ENCODE results near the gene UCN2.
"Not testable (repeated sequence)": the region's sequence is repeated elsewhere in the genome, so short reads cannot be mapped to it uniquely, and the experiment has no call there.

The UCN2 gene

GRCh38 chr3:48560648-48561018 is 2.9 kb downstream of the UCN2 start:
- DNase-seq: peak; percentile 36

- no peak for DNase-seq
Measured at GRCh38 chr3:48558493-48559134, 5.0 kb downstream of the UCN2 start.

DNA sequence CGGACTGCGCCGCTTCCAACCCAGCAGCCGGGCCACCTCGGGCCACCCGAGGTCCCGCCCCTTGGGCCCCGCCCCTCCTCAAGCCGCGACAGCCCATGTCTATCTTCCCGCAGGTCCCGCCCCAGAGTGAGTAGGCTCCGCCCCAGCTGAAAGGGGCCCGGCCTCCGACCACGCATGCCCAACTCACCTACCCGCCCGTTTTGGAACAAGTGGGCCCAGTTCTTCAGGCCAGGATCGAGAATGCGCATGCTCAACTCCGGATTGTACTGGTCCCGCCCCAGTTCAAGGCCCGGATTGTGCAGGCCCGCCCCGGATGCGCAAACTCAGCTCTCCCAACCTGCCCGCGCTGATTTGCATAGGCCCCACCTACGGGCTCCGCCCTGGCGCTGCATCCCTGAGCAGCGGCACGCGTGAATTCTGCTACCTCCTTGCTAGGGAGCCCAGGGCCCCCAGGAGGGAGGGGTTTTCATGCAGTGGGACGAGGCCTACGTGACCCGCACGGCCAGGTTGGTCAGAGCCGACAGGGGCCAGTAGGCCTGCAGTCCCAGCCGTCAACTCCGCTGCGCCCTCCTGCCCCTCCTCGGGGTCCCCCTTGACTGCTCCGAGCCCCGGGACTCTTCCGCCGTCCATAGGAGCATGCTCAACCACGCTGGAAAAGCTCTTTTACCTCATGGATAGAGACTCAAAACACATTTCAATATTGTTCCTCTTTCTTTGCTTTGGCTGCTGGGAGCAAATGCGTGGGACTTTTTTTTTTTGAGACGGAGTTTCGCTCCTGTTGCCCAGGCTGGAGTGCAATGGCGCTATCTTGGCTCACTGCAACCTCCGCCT is 6.6 kb downstream of the UCN2 start, which contains the start of gene PFKFB4:
Gene PFKFB4 (minus strand): TSS at position 8 of the 831 bp plus-strand sequence. CDS start 26 bp downstream, outside the sequence.
- DNase-seq: peak; percentile 97

DNA sequence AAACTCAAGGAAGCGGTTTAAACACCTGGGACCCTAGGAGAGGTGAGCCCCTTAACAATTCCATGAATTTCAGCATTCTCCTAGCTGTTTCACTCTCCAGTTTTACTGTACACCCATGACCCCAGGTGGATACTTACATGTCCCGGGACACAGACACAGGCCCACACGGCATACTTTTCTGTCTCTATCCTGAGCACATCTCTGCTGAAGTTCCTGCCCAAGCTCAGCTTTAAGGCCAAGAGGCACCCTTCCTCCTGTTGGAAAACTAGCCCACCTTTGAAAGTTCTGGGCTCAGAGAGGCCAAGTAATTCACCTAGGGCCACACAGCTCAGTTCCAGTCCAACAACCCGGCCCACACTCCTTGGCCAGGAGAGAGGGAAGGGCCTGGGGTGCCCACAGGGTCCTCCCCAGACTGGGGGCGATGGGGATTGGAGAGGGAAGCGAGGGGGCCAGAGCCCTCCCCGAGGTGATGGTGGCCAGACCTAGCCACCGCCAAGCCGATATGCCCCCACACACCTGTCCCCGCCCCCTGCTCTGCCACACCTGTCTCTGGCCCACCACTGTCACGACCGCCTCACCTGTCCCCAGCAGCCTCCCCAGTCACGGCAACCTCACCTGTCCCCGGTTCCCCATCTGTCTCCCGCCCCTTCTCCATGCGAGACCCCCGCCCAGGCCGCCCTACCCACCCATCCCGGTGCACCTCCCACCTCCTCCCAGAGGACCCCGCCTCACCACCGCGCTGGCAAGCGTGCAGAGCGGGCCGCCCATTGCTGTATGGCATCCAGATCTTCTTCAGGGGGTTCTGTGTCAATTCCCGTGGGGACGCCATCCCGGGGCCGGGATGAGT is 7.4 kb downstream of the UCN2 start:
- DNase-seq: no peak

DNA sequence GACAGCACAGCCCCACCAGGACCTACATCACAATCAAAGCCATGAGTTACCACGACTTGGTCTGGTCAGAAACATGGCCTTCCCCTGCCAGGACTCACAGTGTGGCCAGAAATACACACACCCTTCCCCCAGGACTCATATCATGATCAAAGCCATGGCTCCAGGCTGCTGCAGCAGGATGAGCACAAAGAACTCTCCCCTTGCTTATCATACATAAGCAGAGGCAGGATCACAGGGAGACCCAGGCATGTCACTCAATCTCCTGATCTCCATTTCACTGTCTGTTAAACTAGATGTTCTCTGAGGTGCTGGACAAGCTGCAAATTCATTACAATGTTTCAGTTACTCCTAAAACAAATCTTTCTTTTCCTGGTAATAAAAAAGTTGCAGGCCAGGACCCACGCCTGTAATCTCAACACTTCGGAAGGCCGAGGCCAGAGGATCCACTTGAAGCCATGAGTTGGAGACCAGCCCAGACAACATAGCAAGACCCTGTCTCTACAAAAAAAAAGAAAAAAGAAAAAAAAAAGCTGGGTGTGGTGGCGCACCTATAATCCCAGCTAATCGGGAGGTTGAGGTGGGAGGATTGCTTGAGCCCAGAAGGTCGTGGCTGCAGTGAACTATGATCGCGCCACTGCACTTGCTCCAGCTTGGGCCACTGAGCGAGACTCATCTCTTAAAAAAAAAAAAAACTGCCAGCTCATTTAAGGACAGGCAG is 8.2 kb downstream of the UCN2 start:
- DNase-seq: no peak

GRCh38 chr3:48553886-48554845 is 9.4 kb downstream of the UCN2 start:
- no peak for DNase-seq

DNA sequence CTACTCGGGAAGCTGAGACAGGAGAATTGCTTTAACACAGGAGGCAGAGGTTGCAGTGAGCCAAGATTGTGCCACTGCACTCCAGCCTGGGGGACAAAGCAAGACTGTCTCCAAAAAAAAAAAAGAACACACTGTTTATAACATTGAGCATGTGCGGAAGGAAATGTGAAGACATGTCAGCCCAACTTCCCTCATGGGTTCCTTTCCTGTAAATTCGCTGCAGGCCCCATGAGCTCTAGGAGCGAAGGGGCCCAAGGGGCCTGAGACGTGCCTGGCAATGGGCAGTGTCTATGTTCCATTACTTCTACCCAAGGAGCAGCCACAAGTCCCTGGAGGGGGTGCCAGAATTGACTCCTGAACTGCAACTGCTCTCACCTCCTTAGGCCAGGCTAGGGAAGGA is 10.2 kb downstream of the UCN2 start:
- DNase-seq: no peak

- peak; percentile 46 for DNase-seq
Measured at GRCh38 chr3:48552111-48552951, 11.2 kb downstream of the UCN2 start.

DNA sequence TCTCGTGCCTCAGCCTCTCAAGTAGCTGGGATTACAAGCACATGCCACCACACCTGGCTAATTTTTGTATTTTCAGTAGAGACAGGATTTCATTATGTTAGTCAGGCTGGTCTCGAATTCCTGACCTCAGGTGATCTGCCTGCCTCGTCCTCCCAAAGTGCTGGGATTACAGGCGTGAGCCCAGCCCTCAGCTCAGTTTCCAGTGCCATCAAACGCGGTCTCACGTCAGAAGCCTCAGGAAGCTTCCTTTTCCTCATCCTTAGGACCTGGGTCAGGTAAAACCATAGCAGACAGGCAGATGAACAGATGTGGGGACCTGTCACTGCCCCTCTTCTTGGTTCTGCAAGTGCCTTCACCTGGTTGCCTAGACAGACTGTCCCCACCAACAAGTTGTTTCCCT is 11.9 kb downstream of the UCN2 start:
- not testable (repeated sequence) for DNase-seq

- DNase-seq: peak; percentile 68
Measured at GRCh38 chr3:48548729-48549705, 14.6 kb downstream of the UCN2 start.

DNA sequence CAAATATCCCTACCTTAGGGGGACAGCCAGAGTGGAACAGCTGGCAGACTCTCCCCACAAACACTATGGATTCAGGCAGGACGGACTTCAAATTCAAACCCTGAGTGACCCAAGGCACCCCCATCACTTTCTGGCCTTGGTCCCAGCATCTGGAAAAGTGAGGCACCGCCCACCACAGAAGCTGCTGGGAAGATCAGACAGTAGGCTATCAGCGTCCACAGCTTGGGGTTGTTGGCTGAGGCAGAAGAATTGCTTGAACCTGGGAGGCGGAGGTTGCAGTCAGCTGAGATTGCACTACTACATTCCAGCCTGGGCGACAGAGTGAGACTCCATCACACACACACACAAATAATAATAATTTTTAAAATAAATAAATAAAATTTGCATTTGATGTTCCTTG is 15.5 kb downstream of the UCN2 start:
- DNase-seq: no peak

- DNase-seq: no peak
Measured at GRCh38 chr3:48546203-48546829, 17.3 kb downstream of the UCN2 start.

GRCh38 chr3:48544141-48544540 is 19.4 kb downstream of the UCN2 start:
- DNase-seq: no peak

DNA sequence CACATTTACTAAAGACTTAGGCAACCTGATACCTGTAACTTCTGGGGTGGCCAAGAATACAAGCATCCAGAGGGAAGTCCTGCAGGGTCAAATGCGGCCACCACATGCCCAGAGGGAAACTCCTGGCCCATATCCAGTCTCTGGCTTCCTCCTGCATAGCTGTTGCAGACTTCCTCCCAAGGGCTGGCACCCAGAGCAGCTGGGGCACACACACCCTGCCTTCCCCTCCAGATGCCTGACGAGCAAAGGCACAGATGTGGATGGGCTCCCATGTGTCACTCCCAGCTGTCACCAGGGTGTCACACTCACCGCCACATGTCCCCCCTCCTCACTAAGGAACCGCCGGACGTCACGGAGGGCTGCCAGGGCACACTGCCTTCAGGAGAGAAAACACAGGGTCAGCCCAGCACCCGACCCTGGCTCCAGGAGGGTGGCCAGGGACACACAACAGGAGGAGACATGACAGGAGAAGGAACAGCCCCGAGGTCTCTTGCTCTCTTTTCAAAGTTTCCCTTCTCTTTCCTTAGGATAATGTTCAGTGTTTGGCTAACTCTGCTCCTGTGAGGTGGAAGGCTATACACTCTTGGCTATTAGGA is 20.2 kb downstream of the UCN2 start:
- DNase-seq: peak; percentile 57

DNA sequence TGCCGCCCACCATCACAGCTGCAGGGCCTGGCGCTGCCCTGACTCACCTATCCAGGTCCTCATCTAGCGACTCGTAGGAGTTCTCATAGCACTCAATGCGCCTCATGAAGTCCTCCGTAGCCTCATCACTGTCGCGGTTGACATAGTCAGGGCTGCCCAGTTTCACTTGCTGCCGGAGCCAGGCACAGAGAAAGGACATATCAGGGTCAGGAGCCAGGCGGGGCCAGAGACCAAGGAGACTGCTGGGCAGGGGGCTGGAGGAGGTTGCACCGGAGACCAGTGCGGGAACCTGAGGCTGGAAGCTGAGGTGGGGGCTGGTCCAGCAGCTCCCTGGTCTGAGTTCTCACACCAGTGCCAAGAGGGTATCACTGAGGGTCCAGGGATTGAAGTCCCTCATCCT is 25.1 kb downstream of the UCN2 start:
- no peak for DNase-seq

GRCh38 chr3:48536785-48537184 is 26.8 kb downstream of the UCN2 start:
- no peak for DNase-seq

DNA sequence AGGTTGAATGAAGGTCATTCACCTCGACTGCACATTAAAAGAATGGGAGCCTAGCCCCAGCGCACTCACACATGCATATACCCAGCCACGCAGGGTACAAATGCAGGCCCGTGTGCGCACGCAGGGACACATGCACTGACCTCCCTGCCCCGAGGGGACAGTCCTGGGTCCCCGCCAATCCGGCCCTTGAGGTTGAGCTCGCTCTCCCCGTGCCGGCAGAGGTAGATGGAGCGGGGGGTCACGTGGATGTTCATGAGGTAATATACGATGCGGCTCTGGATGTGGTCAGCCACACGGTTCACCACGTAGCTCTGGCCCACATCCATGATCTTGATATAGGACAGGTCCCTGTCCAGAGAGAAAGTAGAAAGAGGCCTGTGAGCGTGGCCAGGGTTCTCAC is 27.5 kb downstream of the UCN2 start:
- DNase-seq: no peak

GRCh38 chr3:48535578-48535977 is 28.0 kb downstream of the UCN2 start:
- DNase-seq: no peak

DNA sequence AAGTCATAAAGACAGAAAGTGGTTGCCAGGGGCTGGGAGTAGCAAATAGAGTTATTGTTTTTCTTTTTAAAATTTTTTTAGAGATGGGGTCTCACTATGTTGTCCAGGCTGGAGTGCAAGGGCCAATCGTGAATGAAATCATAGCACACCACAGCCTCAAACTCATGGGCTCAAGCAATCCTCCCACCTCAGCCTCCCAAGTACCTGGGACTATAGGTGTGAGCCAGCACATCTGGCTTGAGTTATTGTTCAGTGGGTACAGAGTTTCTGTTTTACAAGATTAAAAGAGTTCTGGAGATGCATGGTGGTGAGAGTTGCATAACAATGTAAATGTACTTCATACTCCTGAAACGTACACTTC is 30.6 kb downstream of the UCN2 start:
- no peak for DNase-seq

Data from NCI-H69 (cell line).